H1 (cell line): ENCODE results near the gene LY6G6F. TPM values are rescaled to one million over a fixed set of nuclear protein-coding genes. Genes with fewer than 3 reads are reported as not detected.

Experiments used
- CTCF ChIA-PET: fragments of 300-600 bp; sonication (Branson Sonifier 250); formaldehyde crosslinking; loops from one replicate; lab custom pipeline; 2021; ENCODE audit not compliant: partially characterized antibody; lab: Charles Lee
- POLR2A ChIA-PET: fragments of 300-600 bp; sonication (Branson Sonifier 250); formaldehyde crosslinking; loops from one replicate; lab custom pipeline; 2021; ENCODE audit warnings: inconsistent platforms; ENCODE audit not compliant: partially characterized antibody; lab: Charles Lee
- DNase-seq, 2 experiments: peaks; one replicate each; pipeline versions ENCODE4 v3.0.0 to v3.0.0-alpha.2; 2010 to 2022; ENCODE audit warnings: low spot score in 2 of 2, low read depth in 1 of 2, mixed read lengths in 1 of 2
- FAIRE-seq: peaks from 2 replicates; lab custom pipeline; 2011; peaks lifted over from hg19 to GRCh38; lab: Jason Lieb, UNC
- H2AFZ ChIP-seq: 2 replicates; pipeline ENCODE4 v1.8.1; 2012; ENCODE audit warnings: low read length, inconsistent platforms
- H2AK5ac ChIP-seq: 2 replicates; pipeline ENCODE4 v1.6.1; 2013; ENCODE audit warnings: low read depth, low read length
- H2BK120ac ChIP-seq: replicated peaks from 2 replicates; pipeline ENCODE3; 2013; ENCODE audit warnings: low read depth, low read length, inconsistent platforms
- H2BK12ac ChIP-seq: 2 replicates; pipeline ENCODE4 v1.6.1; 2013; ENCODE audit warnings: low read depth, low read length
- H2BK15ac ChIP-seq: 2 replicates; pipeline ENCODE4 v1.6.1; 2013; ENCODE audit warnings: low read length
- H2BK20ac ChIP-seq: 2 replicates; pipeline ENCODE4 v1.6.1; 2013; ENCODE audit warnings: low read length
- H2BK5ac ChIP-seq: 2 replicates; pipeline ENCODE4 v1.6.1; 2013; ENCODE audit warnings: low read depth, low read length
- H3K14ac ChIP-seq: 2 replicates; pipeline ENCODE4 v1.6.1; 2013; ENCODE audit warnings: inconsistent platforms; ENCODE audit not compliant: insufficient read length
- H3K18ac ChIP-seq: 2 replicates; pipeline ENCODE4 v1.6.1; 2013; ENCODE audit warnings: low read length; ENCODE audit errors: extremely low read depth
- H3K23ac ChIP-seq: 2 replicates; pipeline ENCODE4 v1.6.1; 2013; ENCODE audit warnings: inconsistent platforms; ENCODE audit not compliant: insufficient read length
- H3K23me2 ChIP-seq: 2 replicates; pipeline ENCODE4 v1.6.1; 2013; ENCODE audit warnings: low read depth, low read length
- H3K27ac ChIP-seq: 2 replicates; pipeline ENCODE4 v1.6.1; 2011; ENCODE audit warnings: low read depth, low read length, inconsistent platforms
- H3K27me3 ChIP-seq, 4 experiments: replicated peaks in 1 of 4; 1 replicate in 1 of 4; 2 replicates in 3 of 4; pipeline versions ENCODE4 v1.6.1 to v1.8.1; 2011 to 2013; ENCODE audit warnings: low read length in 3 of 4, mild to moderate bottlenecking in 3 of 4, inconsistent platforms in 2 of 4, mixed read lengths in 2 of 4, moderate library complexity in 1 of 4; ENCODE audit not compliant: control insufficient read depth in 3 of 4, insufficient read depth in 3 of 4; ENCODE audit errors: extremely low read depth in 1 of 4
- H3K36me3 ChIP-seq, 4 experiments: 2 replicates each; pipeline versions ENCODE4 v1.6.1 to v1.8.1; 2011 to 2013; ENCODE audit warnings: mild to moderate bottlenecking in 4 of 4, low read length in 3 of 4, moderate library complexity in 2 of 4, control low read depth in 1 of 4, inconsistent platforms in 1 of 4; ENCODE audit not compliant: insufficient read depth in 4 of 4, control insufficient read depth in 2 of 4
- H3K4ac ChIP-seq: replicated peaks from 2 replicates; pipeline ENCODE3; 2013; ENCODE audit warnings: low read length, low read depth, mixed read lengths, inconsistent platforms; ENCODE audit not compliant: insufficient read length
- H3K4me1 ChIP-seq, 4 experiments: replicated peaks in 1 of 4; 1 replicate in 1 of 4; 2 replicates in 3 of 4; pipeline versions ENCODE4 v1.6.1 to v1.8.1; 2011 to 2013; ENCODE audit warnings: low read length in 3 of 4, inconsistent platforms in 2 of 4, mixed read lengths in 1 of 4; ENCODE audit not compliant: insufficient read depth in 4 of 4, control insufficient read depth in 3 of 4
- H3K4me2 ChIP-seq, 2 experiments: 2 replicates each; pipeline versions ENCODE4 v1.6.1 to v1.8.1; 2011 to 2013; ENCODE audit warnings: low read depth in 2 of 2, low read length in 2 of 2, control low read depth in 1 of 2, inconsistent platforms in 1 of 2, mild to moderate bottlenecking in 1 of 2; ENCODE audit not compliant: insufficient read depth in 1 of 2
- H3K4me3 ChIP-seq, 4 experiments: fragments of 200-600, 300-600 bp in 1 of 4; sonication (generic), shearing (Covaris generic), sonication (Bioruptor Twin) in 1 of 4; 2 replicates each; pipeline versions ENCODE4 v1.5.1 to v1.8.1; 2011 to 2016; ENCODE audit warnings: low read length in 4 of 4, low read depth in 3 of 4, control low read depth in 2 of 4, inconsistent platforms in 2 of 4, mild to moderate bottlenecking in 2 of 4, mixed read lengths in 1 of 4, moderate library complexity in 1 of 4; ENCODE audit not compliant: insufficient read depth in 2 of 4; ENCODE audit errors: extremely low read depth in 1 of 4
- H3K56ac ChIP-seq: replicated peaks from 2 replicates; pipeline ENCODE3; 2013; ENCODE audit warnings: low read depth, mild to moderate bottlenecking, mixed read lengths, low read length, inconsistent platforms; ENCODE audit not compliant: insufficient read length
- H3K79me1 ChIP-seq: 2 replicates; pipeline ENCODE4 v1.6.1; 2013; ENCODE audit warnings: low read depth, low read length, control low read depth
- H3K79me2 ChIP-seq, 2 experiments: 2 replicates each; pipeline versions ENCODE4 v1.6.1 to v1.8.1; 2012 to 2013; ENCODE audit warnings: low read length in 2 of 2, mild to moderate bottlenecking in 2 of 2, inconsistent platforms in 1 of 2; ENCODE audit not compliant: insufficient read depth in 2 of 2, control insufficient read depth in 1 of 2
- H3K9ac ChIP-seq, 4 experiments: replicated peaks in 1 of 4; 1 replicate in 1 of 4; 2 replicates in 3 of 4; pipeline versions ENCODE4 v1.6.1 to v1.8.1; 2011 to 2013; ENCODE audit warnings: low read depth in 3 of 4, low read length in 3 of 4, control low read depth in 2 of 4, mild to moderate bottlenecking in 2 of 4, moderate library complexity in 2 of 4, inconsistent platforms in 1 of 4; ENCODE audit errors: extremely low read depth in 1 of 4
- H3K9me3 ChIP-seq, 2 experiments: 2 replicates each; pipeline versions ENCODE4 v1.6.1 to v1.8.1; 2012 to 2013; ENCODE audit warnings: mild to moderate bottlenecking in 2 of 2, moderate library complexity in 2 of 2, control low read depth in 1 of 2, inconsistent platforms in 1 of 2, low read depth in 1 of 2, low read length in 1 of 2, mixed read lengths in 1 of 2; ENCODE audit not compliant: insufficient read depth in 2 of 2
- H4K20me1 ChIP-seq, 2 experiments: replicated peaks in 1 of 2; 2 replicates each; pipeline versions ENCODE3 to v1.8.1; 2011 to 2013; ENCODE audit warnings: inconsistent platforms in 2 of 2, low read length in 2 of 2, mild to moderate bottlenecking in 1 of 2; ENCODE audit not compliant: insufficient read depth in 2 of 2, control insufficient read depth in 1 of 2
- H4K5ac ChIP-seq: 2 replicates; pipeline ENCODE4 v1.6.1; 2013; ENCODE audit warnings: low read length, low read depth, mixed read lengths, inconsistent platforms; ENCODE audit not compliant: insufficient read length
- H4K8ac ChIP-seq: 2 replicates; pipeline ENCODE4 v1.8.0; 2013; ENCODE audit warnings: mild to moderate bottlenecking, moderate library complexity, low read length, inconsistent platforms; ENCODE audit not compliant: insufficient read depth; ENCODE audit errors: extremely low read depth
- H4K91ac ChIP-seq: replicated peaks from 2 replicates; pipeline ENCODE3; 2013; ENCODE audit warnings: low read length, mixed read lengths, inconsistent platforms; ENCODE audit not compliant: insufficient read length
- EZH2 ChIP-seq: fragments of 200-600 bp; sonication (generic); IDR thresholded peaks from 2 replicates; pipeline ENCODE4 v1.7.1; 2012; ENCODE audit warnings: low read depth, mild to moderate bottlenecking, moderate library complexity, low read length, inconsistent platforms; ENCODE audit not compliant: severe bottlenecking
- MAX ChIP-seq: IDR thresholded peaks from 2 replicates; pipeline ENCODE4 v1.6.1; 2012; ENCODE audit warnings: inconsistent platforms
- RAD21 ChIP-seq, 2 experiments: IDR thresholded peaks in 1 of 2; conservative IDR thresholded peaks in 1 of 2; 2 replicates each; pipeline ENCODE4 v1.6.1; 2011; ENCODE audit warnings: low read depth in 2 of 2, low read length in 2 of 2, improper control_type of control experiment in 1 of 2, inconsistent platforms in 1 of 2, mild to moderate bottlenecking in 1 of 2, moderate library complexity in 1 of 2
- SP4 ChIP-seq: IDR thresholded peaks from 2 replicates; pipeline ENCODE4 v1.6.1; 2012; ENCODE audit warnings: low read length, inconsistent platforms
- SRF ChIP-seq: IDR thresholded peaks from 2 replicates; pipeline ENCODE4 v1.6.1; 2011; ENCODE audit warnings: mild to moderate bottlenecking, low read depth, low read length, moderate library complexity
- WGBS, 2 experiments: shearing (Covaris generic) in 1 of 2; methylation state at CpG; one replicate each; pipeline versions ENCODE4 v1.1.6 to v1.1.7; 2013 to 2015; ENCODE audit warnings: low lambda C conversion rate in 2 of 2, mixed read lengths in 2 of 2, inconsistent platforms in 1 of 2, low coverage in 1 of 2, missing lambda C conversion rate in 1 of 2; ENCODE audit not compliant: insufficient replicate concordance in 2 of 2, insufficient coverage in 1 of 2, insufficient read length in 1 of 2; ENCODE audit errors: extremely low coverage in 1 of 2, missing lambda C conversion rate in 1 of 2; 5-methylcytosine and 5-hydroxymethylcytosine counted together
- polyA plus RNA-seq, 7 experiments: library from polyadenylated mRNA; depleted of rRNA in 3 of 7; stranded (reverse) in 5 of 7; unstranded in 2 of 7; fragments of >200 nt in 5 of 7; fragments of 200-250 nt in 2 of 7; gene quantifications; 1 replicate in 5 of 7; 2 replicates in 1 of 7; 4 replicates in 1 of 7; pipeline versions ENCODE4 v1.2.1 to v1.2.3, GENCODE V29; 2011 to 2013; ENCODE audit warnings: missing spikeins in 2 of 7, mixed read lengths in 2 of 7
- total RNA-seq: library from RNA; stranded (reverse); fragmentation: NEBNext Ultra II Directional; extraction: Animal tissue kit (Norgen Biotek cat#: 25700); gene quantifications from 2 replicates; pipeline ENCODE4 v1.2.1, GENCODE V29; 2021

Gene LY6G6F
- total and polyA plus RNA-seq, 2 of the 8 experiments (the other 6 are each of a cell fraction or from before 2014, with no cell fraction given), result not detected

- Histone ChIP-seq H3K23ac (no peak within 1 kb of the TSS), H2BK20ac (no peak within 1 kb of the TSS; the same call in 1 of the 2 replicates), H2BK15ac (peak within 1 kb of the TSS; percentile 72; the same call in 1 of the 2 replicates), H3K14ac (no peak within 1 kb of the TSS), H4K8ac (peak within 1 kb of the TSS; percentile 39), H3K4me2 (peak within 1 kb of the TSS; percentile 11 to 84), H3K4me3 (peak within 1 kb of the TSS; percentile 22 to 70 (median 60)), H4K91ac (no peak within 1 kb of the TSS), H2BK5ac (peak within 1 kb of the TSS; percentile 35; the same call in 1 of the 2 replicates), H3K27ac (no peak within 1 kb of the TSS), H3K9me3 (no peaks in the 10 kb centered on the region), H2BK12ac (peak within 1 kb of the TSS; percentile 9; the same call in 1 of the 2 replicates), H4K5ac (no peak within 1 kb of the TSS), H3K36me3 (no peaks in the 10 kb centered on the region), H3K18ac (no peak within 1 kb of the TSS), H3K27me3 (peaks cover 3 to 13% (median 12%) of the 10 kb centered on the region in 4 experiments; a peak in 6 of 7 replicates), H3K9ac (no peak within 1 kb of the TSS; a peak in 1 of 7 replicates), H3K4ac (no peak within 1 kb of the TSS), H3K79me1 (no peaks in the 10 kb centered on the region), H2AFZ (peak within 1 kb of the TSS; percentile 15; the same call in 1 of the 2 replicates), H3K23me2 (peaks cover 11% of the 10 kb centered on the region; the same call in 1 of the 2 replicates), H2BK120ac (no peak within 1 kb of the TSS), H3K79me2 (no peaks in the 10 kb centered on the region), H3K4me1 (peaks cover 0 to 10% (median 7%) of the 10 kb centered on the region in 4 experiments; a peak in 5 of 7 replicates), H4K20me1 (no peaks in the 10 kb centered on the region), H3K56ac (peak within 1 kb of the TSS; percentile 33), H2AK5ac (no peak within 1 kb of the TSS)
- FAIRE-seq, result no peak
- WGBS, 2 experiments, result 21% methylated on average over 17 of the region's 17 CpGs; no CpG with 5 or more reads in 1 of the 2 experiments
- ChIA-PET POLR2A (interaction anchor here (0.8 to 2.5 kb wide), 15 partner anchors 8 to 150 kb away, joined by 3 to 20 read pairs (median 3); partner anchors contain the start of genes CLIC1, CSNK2B, DDAH2 and GPANK1), CTCF (interaction anchor here (0.6 to 2.6 kb wide), 30 partner anchors 9 to 151 kb away, joined by 3 to 11 read pairs (median 4); partner anchors contain the start of genes C6orf47, LY6G5B, LY6G6D and VARS1)
- DNase-seq, result peak in 1 of 2 experiments; percentile 79
- no peak for TF ChIP-seq SRF
- TF ChIP-seq SP4, result no peak
- peak; percentile 90 to 96 for TF ChIP-seq RAD21 (IDR thresholded peaks at IDR 0.05 in 1 of 2, conservative IDR thresholded peaks at IDR 0.05 in 1 of 2; ENCODE audit: low read depth in 2 of 2, low read length in 2 of 2)
- no peak for TF ChIP-seq EZH2
- no peak for TF ChIP-seq MAX
These were observed 26.2 kb upstream of the LY6G6F start, which contains the start of gene LY6G5C for GRCh38 chr6:31680226-31681134. Gene LY6G5C, minus strand, starts transcription at chr6:31681067. Its CDS starts 694 bp downstream, at chr6:31680373.
